OCI-LY7 (cell line): ENCODE data around the gene ABCD1. TPM values are rescaled to one million over a fixed set of nuclear protein-coding genes. Genes with fewer than 3 reads are reported as not detected.
"Not testable (repeated sequence)": the region's sequence is repeated elsewhere in the genome, so short reads cannot be mapped to it uniquely, and the experiment has no call there.

Experiments used
- BruUV-seq: library from RNA; stranded (reverse); fragments of 400-500 nt; replicated peaks from 2 replicates; lab custom pipeline; 2021; lab: Mats Ljungman, UMichigan
- CTCF ChIA-PET: fragments of 300-600 bp; sonication (Branson Sonifier 250); formaldehyde crosslinking; loops from one replicate; lab custom pipeline; 2022; ENCODE audit warnings: antibody characterized with exemption; ENCODE audit not compliant: unreplicated experiment; lab: Charles Lee
- POLR2A ChIA-PET: fragments of 300-600 bp; sonication (Branson Sonifier 250); formaldehyde crosslinking; loops from one replicate; lab custom pipeline; 2022; ENCODE audit warnings: antibody characterized with exemption; lab: Charles Lee
- DNase-seq: peaks from one replicate; pipeline ENCODE4 v3.0.0-alpha.2; 2015; ENCODE audit warnings: low spot score
- H2AFZ ChIP-seq: fragments of 200-600 bp; sonication (generic), shearing (Covaris generic); 2 replicates; pipeline ENCODE4 v1.6.1; 2014; ENCODE audit warnings: mild to moderate bottlenecking, antibody characterized with exemption, low read length, moderate library complexity
- H3K27ac ChIP-seq: fragments of 200-600 bp; sonication (generic); 2 replicates; pipeline ENCODE4 v1.5.1; 2014; ENCODE audit warnings: mixed run types, low read depth, mild to moderate bottlenecking, moderate library complexity, low read length, inconsistent platforms; ENCODE audit not compliant: poor library complexity, severe bottlenecking
- H3K36me3 ChIP-seq: fragments of 200-600 bp; sonication (generic); 2 replicates; pipeline ENCODE4 v1.6.1; 2014; ENCODE audit warnings: mild to moderate bottlenecking, antibody characterized with exemption, low read length, moderate library complexity, mixed read lengths; ENCODE audit not compliant: insufficient read depth
- H3K4me1 ChIP-seq: fragments of 200-600 bp; sonication (generic); 2 replicates; pipeline ENCODE4 v1.5.1; 2014; ENCODE audit warnings: mild to moderate bottlenecking, low read length; ENCODE audit not compliant: insufficient read depth, poor library complexity, severe bottlenecking
- H3K4me2 ChIP-seq: fragments of 200-600 bp; sonication (generic); 2 replicates; pipeline ENCODE4 v1.6.1; 2014; ENCODE audit warnings: mild to moderate bottlenecking, low read length
- H3K4me3 ChIP-seq: fragments of 200-600 bp; sonication (generic); 2 replicates; pipeline ENCODE4 v1.5.1; 2014; ENCODE audit warnings: mild to moderate bottlenecking, low read depth, low read length; ENCODE audit not compliant: poor library complexity, severe bottlenecking
- H3K79me2 ChIP-seq: fragments of 200-600 bp; sonication (generic); 2 replicates; pipeline ENCODE4 v1.6.1; 2016; ENCODE audit warnings: low read depth, mild to moderate bottlenecking, low read length, moderate library complexity, mixed read lengths; ENCODE audit not compliant: insufficient read depth
- H3K9me2 ChIP-seq: fragments of 200-600 bp; sonication (generic); 2 replicates; pipeline ENCODE4 v1.6.1; 2016; ENCODE audit warnings: mild to moderate bottlenecking, low read length, mixed read lengths; ENCODE audit not compliant: insufficient read depth
- H3K9me3 ChIP-seq: fragments of 200-600 bp; sonication (generic); 2 replicates; pipeline ENCODE4 v1.6.1; 2014; ENCODE audit warnings: mild to moderate bottlenecking, mixed run types, low read length, mixed read lengths
- H4K20me1 ChIP-seq: fragments of 200-600 bp; sonication (generic); 2 replicates; pipeline ENCODE4 v1.6.1; 2014; ENCODE audit warnings: mild to moderate bottlenecking, antibody characterized with exemption, low read length, moderate library complexity, mixed read lengths; ENCODE audit not compliant: insufficient read depth
- EZH2phosphoT487 ChIP-seq: fragments of 200-600 bp; sonication (generic); IDR thresholded peaks from 2 replicates; pipeline ENCODE4 v1.6.1; 2018; ENCODE audit warnings: low read depth, borderline replicate concordance, mild to moderate bottlenecking, mixed run types, antibody characterized with exemption, low read length, moderate library complexity, mixed read lengths
- intact Hi-C: fragments of 100-400 bp; cut with micrococcal nuclease; formaldehyde crosslinking; loops from one replicate; pipeline ENCODE4 v1.10.0; 2022; ENCODE audit not compliant: unreplicated experiment
- total RNA-seq, 2 experiments: library from RNA; depleted of rRNA in 1 of 2; stranded (reverse); fragments of >200 nt in 1 of 2; shearing (Covaris generic) in 1 of 2; gene quantifications; 2 replicates each; pipeline ENCODE4 v1.2.3, GENCODE V29; 2014 to 2022
- TF ChIP-seq, protein P1 (sequence below): fragments of 200-600 bp; sonication (generic); conservative IDR thresholded peaks from 2 replicates; pipeline ENCODE4 v1.5.1; 2014; ENCODE audit warnings: mild to moderate bottlenecking, antibody characterized with exemption, low read length, moderate library complexity, mixed read lengths

Gene ABCD1
- total RNA-seq, 2 experiments from 2014 or later: 6.9 to 8.8 TPM

DNA sequence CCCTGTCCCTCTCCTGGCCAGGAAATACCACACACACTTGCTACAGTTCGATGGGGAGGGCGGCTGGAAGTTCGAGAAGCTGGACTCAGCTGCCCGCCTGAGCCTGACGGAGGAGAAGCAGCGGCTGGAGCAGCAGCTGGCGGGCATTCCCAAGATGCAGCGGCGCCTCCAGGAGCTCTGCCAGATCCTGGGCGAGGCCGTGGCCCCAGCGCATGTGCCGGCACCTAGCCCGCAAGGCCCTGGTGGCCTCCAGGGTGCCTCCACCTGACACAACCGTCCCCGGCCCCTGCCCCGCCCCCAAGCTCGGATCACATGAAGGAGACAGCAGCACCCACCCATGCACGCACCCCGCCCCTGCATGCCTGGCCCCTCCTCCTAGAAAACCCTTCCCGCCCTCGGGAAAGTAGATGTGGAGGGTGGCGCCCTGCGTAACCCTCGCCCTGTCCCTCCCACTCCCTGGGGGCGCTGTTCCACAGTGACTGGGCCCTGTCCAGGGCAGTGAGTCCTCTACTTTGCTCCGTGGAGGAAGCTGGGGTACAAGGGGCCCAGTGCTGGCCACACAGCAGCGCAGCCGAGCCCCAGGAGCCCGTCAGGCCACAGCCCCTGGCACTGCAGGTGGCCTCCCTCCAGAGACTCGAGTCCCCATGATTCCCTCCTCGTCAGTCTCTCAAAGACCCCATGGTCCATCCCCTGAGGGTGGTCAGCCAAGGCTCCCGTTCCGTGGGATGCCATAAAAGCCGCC is 19.0 kb downstream of the ABCD1 start:
- BruUV-seq, CTCF ChIA-PET, H3K4me3 ChIP-seq, H3K9me2 ChIP-seq, H3K4me2 ChIP-seq, H3K9me3 ChIP-seq, H3K27ac ChIP-seq, POLR2A ChIA-PET, H3K4me1 ChIP-seq, H2AFZ ChIP-seq, DNase-seq, H4K20me1 ChIP-seq, H3K79me2 ChIP-seq, intact Hi-C loops, H3K36me3 ChIP-seq: not testable (repeated sequence)

DNA sequence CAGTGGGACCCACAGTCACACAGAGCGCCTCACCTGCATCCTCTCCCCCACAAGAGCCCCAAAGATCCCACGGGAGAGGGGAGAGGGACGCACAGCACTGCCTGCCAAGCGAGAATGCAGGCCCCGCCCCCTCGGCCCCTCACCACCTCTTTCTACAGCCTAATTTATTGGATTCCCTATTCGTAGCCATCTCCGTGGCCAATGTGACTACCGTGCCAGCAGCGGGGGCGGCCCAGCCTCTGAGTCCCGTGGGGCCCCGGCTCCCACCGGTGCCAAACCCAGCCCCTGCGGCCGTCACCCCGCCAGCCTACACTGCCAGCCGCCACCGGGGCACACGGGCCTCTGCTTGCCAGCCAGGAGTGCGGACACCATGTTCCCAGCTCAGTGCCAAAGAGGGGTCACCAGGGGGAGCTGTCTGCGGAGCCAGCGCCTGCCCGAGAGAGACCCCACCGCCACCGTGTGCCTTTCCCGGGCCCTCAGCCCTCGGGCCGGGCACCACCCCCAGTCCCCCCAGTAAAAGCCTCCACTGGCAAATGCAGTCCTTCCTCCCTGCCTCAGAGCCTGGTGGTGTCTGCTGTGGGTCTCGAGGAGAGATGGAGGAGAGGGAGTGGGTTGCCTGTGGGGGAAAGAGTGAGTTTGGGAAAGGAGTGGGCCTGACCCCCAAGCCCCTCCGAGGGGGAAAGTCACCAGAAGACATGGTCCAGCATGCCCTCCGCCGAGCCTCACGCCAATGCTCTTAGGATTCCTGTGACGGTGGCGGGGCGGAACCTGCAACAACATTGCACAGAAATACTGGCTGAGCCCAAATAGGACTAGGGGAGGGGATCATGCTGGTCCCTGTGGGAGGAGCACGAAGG is 19.8 kb downstream of the ABCD1 start:
- no peak overlapping the region for H2AFZ ChIP-seq
- TF ChIP-seq, protein P1, sequence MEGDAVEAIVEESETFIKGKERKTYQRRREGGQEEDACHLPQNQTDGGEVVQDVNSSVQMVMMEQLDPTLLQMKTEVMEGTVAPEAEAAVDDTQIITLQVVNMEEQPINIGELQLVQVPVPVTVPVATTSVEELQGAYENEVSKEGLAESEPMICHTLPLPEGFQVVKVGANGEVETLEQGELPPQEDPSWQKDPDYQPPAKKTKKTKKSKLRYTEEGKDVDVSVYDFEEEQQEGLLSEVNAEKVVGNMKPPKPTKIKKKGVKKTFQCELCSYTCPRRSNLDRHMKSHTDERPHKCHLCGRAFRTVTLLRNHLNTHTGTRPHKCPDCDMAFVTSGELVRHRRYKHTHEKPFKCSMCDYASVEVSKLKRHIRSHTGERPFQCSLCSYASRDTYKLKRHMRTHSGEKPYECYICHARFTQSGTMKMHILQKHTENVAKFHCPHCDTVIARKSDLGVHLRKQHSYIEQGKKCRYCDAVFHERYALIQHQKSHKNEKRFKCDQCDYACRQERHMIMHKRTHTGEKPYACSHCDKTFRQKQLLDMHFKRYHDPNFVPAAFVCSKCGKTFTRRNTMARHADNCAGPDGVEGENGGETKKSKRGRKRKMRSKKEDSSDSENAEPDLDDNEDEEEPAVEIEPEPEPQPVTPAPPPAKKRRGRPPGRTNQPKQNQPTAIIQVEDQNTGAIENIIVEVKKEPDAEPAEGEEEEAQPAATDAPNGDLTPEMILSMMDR: 0 out of 2 replicates have a peak, but pooled peaks have one; percentile 19
- TF ChIP-seq EZH2phosphoT487: no peak
- no peak overlapping the region for H3K4me3 ChIP-seq
- no peaks in the 10 kb centered on the region for H3K36me3 ChIP-seq
- H3K4me2 ChIP-seq: no peak overlapping the region
- no peak for DNase-seq
- no peaks in the 10 kb centered on the region for H3K79me2 ChIP-seq
- intact Hi-C loops: no loop called here
- H3K4me1 ChIP-seq: no peaks in the 10 kb centered on the region
- CTCF ChIA-PET: no interaction called here
- H3K27ac ChIP-seq: no peak overlapping the region
- POLR2A ChIA-PET: no interaction called here
- no peaks in the 10 kb centered on the region for H4K20me1 ChIP-seq
- H3K9me3 ChIP-seq: no peaks in the 10 kb centered on the region
- H3K9me2 ChIP-seq: no peaks in the 10 kb centered on the region
- no TSS peak for BruUV-seq

DNA sequence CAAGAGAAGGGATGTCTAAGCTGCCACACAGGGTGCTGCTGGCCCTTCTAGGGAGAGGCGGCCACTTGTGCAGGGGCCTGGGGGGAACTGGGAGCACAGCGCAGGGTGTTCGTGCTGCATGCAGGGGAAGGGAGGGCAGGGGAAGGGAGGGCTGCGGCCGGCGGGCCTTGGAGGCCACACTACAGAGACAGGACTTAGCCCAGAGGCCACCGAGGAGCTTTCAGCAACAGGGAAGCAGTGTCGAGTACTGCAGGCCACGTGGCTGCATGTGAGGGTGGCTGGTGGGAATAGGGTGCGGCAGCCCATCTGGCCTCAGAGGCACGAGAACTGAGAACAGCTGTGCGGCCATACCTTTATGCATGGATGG is 20.4 kb downstream of the ABCD1 start:
- H3K9me3 ChIP-seq, CTCF ChIA-PET, intact Hi-C loops: not testable (repeated sequence)

More for the DNA sequence above, 20.4 kb downstream of the ABCD1 start:
- H3K4me2 ChIP-seq, POLR2A ChIA-PET, H3K36me3 ChIP-seq, H3K79me2 ChIP-seq, H2AFZ ChIP-seq, H4K20me1 ChIP-seq, H3K4me1 ChIP-seq, H3K9me2 ChIP-seq, DNase-seq, BruUV-seq, H3K27ac ChIP-seq, H3K4me3 ChIP-seq: not testable (repeated sequence)
